ENCODE data around the gene ANAPC16. TPM values are rescaled to one million over a fixed set of nuclear protein-coding genes. Genes with fewer than 3 reads are reported as not detected.

ANAPC16 gene
- total RNA-seq, 2 donors from 2014 or later: 40.9 to 59.4 TPM

DNA sequence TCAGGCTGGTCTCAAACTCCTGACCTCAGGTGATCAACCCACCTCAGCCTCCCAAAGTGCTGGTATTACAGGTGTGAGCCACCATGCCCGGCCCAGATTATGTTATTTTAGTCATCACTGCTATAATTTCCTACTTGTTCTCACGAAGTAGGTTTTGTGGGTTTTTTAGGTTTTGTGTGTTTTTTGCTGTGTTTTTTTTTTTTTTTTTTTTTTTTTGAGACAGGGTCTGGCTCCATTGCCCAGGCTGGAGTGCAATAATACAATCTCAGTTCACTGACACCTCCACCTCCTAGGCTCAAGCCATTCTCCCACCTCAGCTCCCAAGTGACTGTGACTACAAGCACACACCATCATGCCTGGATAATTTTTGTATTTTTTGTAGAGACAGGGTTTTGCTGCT, 20.9 kb upstream of the ANAPC16 start:
- no peaks in the 10 kb centered on the region for H3K27me3 ChIP-seq
- 94 to 100% methylated on average over 2 of the region's 2 CpGs for WGBS, 2 donors
- no peak overlapping the region for H3K4me3 ChIP-seq
- intact Hi-C loops (cut with DNase I): no loop called here
- ATAC-seq (no peak), DNase-seq (no peak)
- peaks cover 0 to 12% of the 10 kb centered on the region in 2 donors for H3K36me3 ChIP-seq (replicated peaks in 1 of 2; ENCODE audit: insufficient read depth in 1 of 2, low read depth in 2 of 2)
- TF ChIP-seq CTCF (IDR thresholded peaks at IDR 0.05) (no peak), POLR2A (IDR thresholded peaks at IDR 0.05) (no peak)
- no peaks in the 10 kb centered on the region for H3K4me1 ChIP-seq
- no peak overlapping the region for H3K27ac ChIP-seq
- H3K9me3 ChIP-seq: no peaks in the 10 kb centered on the region

DNA sequence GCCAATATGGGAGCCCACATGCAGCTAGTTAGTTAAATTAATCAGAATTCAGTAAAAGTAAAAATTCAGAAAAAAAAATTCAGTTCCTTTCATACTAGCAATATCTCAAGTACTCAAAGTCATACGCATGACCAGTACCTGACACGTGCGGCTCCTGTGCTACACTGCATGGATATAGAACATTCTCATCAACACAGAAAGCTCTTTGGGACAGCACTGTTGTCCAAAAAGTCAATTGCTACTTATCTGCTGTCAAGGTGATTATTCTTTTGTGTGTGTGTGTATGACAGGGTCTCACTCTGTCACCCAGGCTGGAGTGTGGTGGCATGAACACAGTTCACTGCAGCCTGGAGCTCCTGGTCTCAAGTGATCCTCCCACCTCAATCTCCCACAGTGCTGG, 14.9 kb upstream of the ANAPC16 start:
- peaks cover 0 to 9% of the 10 kb centered on the region in 2 donors for H3K36me3 ChIP-seq (replicated peaks in 1 of 2; ENCODE audit: insufficient read depth in 1 of 2, low read depth in 2 of 2)
- ATAC-seq (no peak), DNase-seq (no peak)
- TF ChIP-seq CTCF (IDR thresholded peaks at IDR 0.05) (no peak), POLR2A (IDR thresholded peaks at IDR 0.05) (no peak)
- no peaks in the 10 kb centered on the region for H3K9me3 ChIP-seq
- H3K27ac ChIP-seq: no peak overlapping the region
- intact Hi-C loops (cut with DNase I): no loop called here
- H3K4me1 ChIP-seq: no peaks in the 10 kb centered on the region
- H3K27me3 ChIP-seq: no peaks in the 10 kb centered on the region
- H3K4me3 ChIP-seq: no peak overlapping the region
- WGBS, 2 donors: 91 to 98% methylated on average over 3 of the region's 3 CpGs

GRCh38 chr10:72201293-72201692, 14.5 kb upstream of the ANAPC16 start:
- TF ChIP-seq CTCF (IDR thresholded peaks at IDR 0.05): no peak
- no peak for TF ChIP-seq POLR2A (IDR thresholded peaks at IDR 0.05)
- Histone ChIP-seq H3K4me1 (no peaks in the 10 kb centered on the region), H3K4me3 (no peak overlapping the region), H3K27ac (no peak overlapping the region), H3K36me3 (replicated peaks in 1 of 2; ENCODE audit: insufficient read depth in 1 of 2, low read depth in 2 of 2) (peaks cover 0 to 7% of the 10 kb centered on the region in 2 donors), H3K27me3 (no peaks in the 10 kb centered on the region), H3K9me3 (no peaks in the 10 kb centered on the region)
- intact Hi-C loops (cut with DNase I): no loop called here
- WGBS, 2 donors: 87 to 93% methylated on average over 4 to 5 of the region's 5 CpGs
- no peak for ATAC-seq
- DNase-seq: no peak

- H3K4me3 ChIP-seq: no peak overlapping the region
- H3K36me3 ChIP-seq (replicated peaks in 1 of 2; ENCODE audit: insufficient read depth in 1 of 2, low read depth in 2 of 2): peaks cover 0 to 7% of the 10 kb centered on the region in 2 donors
- no peaks in the 10 kb centered on the region for H3K27me3 ChIP-seq
- ATAC-seq (no peak), DNase-seq (no peak)
- TF ChIP-seq POLR2A (IDR thresholded peaks at IDR 0.05) (no peak), CTCF (IDR thresholded peaks at IDR 0.05) (no peak)
- H3K27ac ChIP-seq: no peak overlapping the region
- 84 to 86% methylated on average over 9 of the region's 9 CpGs for WGBS, 2 donors
- no peaks in the 10 kb centered on the region for H3K4me1 ChIP-seq
- no peaks in the 10 kb centered on the region for H3K9me3 ChIP-seq
- intact Hi-C loops (cut with DNase I): no loop called here
Measured at GRCh38 chr10:72204296-72204695, 11.5 kb upstream of the ANAPC16 start.

- Histone ChIP-seq H3K36me3 (replicated peaks in 1 of 2; ENCODE audit: insufficient read depth in 1 of 2, low read depth in 2 of 2) (peaks cover 0 to 8% of the 10 kb centered on the region in 2 donors), H3K27ac (no peak overlapping the region), H3K27me3 (no peaks in the 10 kb centered on the region), H3K9me3 (no peaks in the 10 kb centered on the region), H3K4me1 (no peaks in the 10 kb centered on the region), H3K4me3 (no peak overlapping the region)
- ATAC-seq (no peak), DNase-seq (no peak)
- intact Hi-C loops (cut with DNase I): no loop called here
- WGBS, 2 donors: 94 to 100% methylated on average over 1 of the region's 1 CpG
- no peak for TF ChIP-seq CTCF (IDR thresholded peaks at IDR 0.05)
- no peak for TF ChIP-seq POLR2A (IDR thresholded peaks at IDR 0.05)
Measured at GRCh38 chr10:72204724-72205123, 11.1 kb upstream of the ANAPC16 start.
